ENCODE results near the gene PLEKHM3.

DNA sequence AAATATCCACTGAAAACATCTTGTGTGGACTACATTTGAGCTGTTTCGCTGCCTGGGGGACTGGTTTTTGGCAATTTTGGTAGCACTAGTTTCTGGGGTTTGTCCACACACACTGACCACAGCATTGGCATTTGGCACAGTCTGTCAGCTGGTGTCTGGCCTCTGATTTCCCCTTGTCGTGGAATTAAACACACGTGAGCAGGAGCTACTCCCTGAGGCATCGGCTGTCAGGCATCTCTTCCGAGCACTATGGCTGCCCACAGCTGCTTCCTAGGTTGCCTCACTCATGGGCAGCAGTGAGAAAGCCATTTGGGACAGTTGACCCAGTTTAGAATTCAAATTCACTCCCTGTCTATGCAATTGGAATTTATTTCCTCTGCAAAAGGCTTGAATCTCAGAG lies 208.8 kb downstream of the PLEKHM3 start:
- TF ChIP-seq EZH2phosphoT487 (IDR thresholded peaks at IDR 0.05; ENCODE audit: insufficient read depth, low read depth) (no peak), EZH2 (IDR thresholded peaks at IDR 0.05; ENCODE audit: insufficient read depth, poor library complexity, severe bottlenecking) (no peak)
